WTC11 (cell line): Measurements from ENCODE around the gene RSPH1. TPM values are rescaled to one million over a fixed set of nuclear protein-coding genes. Genes with fewer than 3 reads are reported as not detected.

Source experiments
- ATAC-seq: fragments of 200-7000 bp; cut with Tn5 transposase; 2 replicates; pipeline ENCODE4 v1.10.0; 2021; ENCODE audit warnings: mild to moderate bottlenecking, moderate library complexity
- CTCF ChIA-PET: fragments of 300-600 bp; sonication (Branson Sonifier 250); formaldehyde crosslinking; loops from one replicate; lab custom pipeline; 2021; ENCODE audit warnings: antibody characterized with exemption; lab: Charles Lee
- POLR2A ChIA-PET: fragments of 350-600 bp; sonication (Branson Sonifier 250); formaldehyde crosslinking; loops from one replicate; lab custom pipeline; 2021; ENCODE audit warnings: antibody characterized with exemption; lab: Charles Lee
- DNase-seq: peaks from one replicate; pipeline ENCODE4 v3.0.0; 2021; ENCODE audit warnings: low spot score
- H3K27ac Mint-ChIP-seq: 2 replicates; pipeline ENCODE4 v1.8.0; 2021; ENCODE audit warnings: mixed read lengths
- H3K27me3 Mint-ChIP-seq: 2 replicates; pipeline ENCODE4 v1.8.0; 2021; ENCODE audit warnings: low read depth, mild to moderate bottlenecking, moderate library complexity, mixed read lengths
- H3K36me3 Mint-ChIP-seq: 2 replicates; pipeline ENCODE4 v1.8.0; 2021; ENCODE audit warnings: mixed read lengths
- H3K4me1 Mint-ChIP-seq: 2 replicates; pipeline ENCODE4 v1.8.0; 2022; ENCODE audit warnings: mixed read lengths
- H3K4me3 Mint-ChIP-seq: 2 replicates; pipeline ENCODE4 v1.8.0; 2021; ENCODE audit warnings: mild to moderate bottlenecking, moderate library complexity, mixed read lengths
- H3K9me3 Mint-ChIP-seq: 2 replicates; pipeline ENCODE4 v1.8.0; 2021; ENCODE audit warnings: mixed read lengths
- AFF4 ChIP-seq: sonication (generic); formaldehyde crosslinking; IDR thresholded peaks from 2 replicates; pipeline ENCODE4 v1.8.1; 2023; ENCODE audit warnings: mild to moderate bottlenecking, missing genetic modification reagents, borderline replicate concordance
- ATF1 ChIP-seq: sonication (generic); formaldehyde crosslinking; IDR thresholded peaks from 2 replicates; pipeline ENCODE4 v1.8.1; 2023; ENCODE audit warnings: mild to moderate bottlenecking, moderate library complexity, missing genetic modification reagents
- ATF6 ChIP-seq: sonication (generic); formaldehyde crosslinking; IDR thresholded peaks from 2 replicates; pipeline ENCODE4 v1.8.1; 2023; ENCODE audit warnings: mild to moderate bottlenecking, missing genetic modification reagents
- CDX4 ChIP-seq: fragments of 250-450 bp; sonication (Bioruptor Pico); IDR thresholded peaks from 2 replicates; pipeline ENCODE4 v1.9.0; 2021; ENCODE audit warnings: moderate library complexity, mild to moderate bottlenecking, inconsistent platforms, borderline replicate concordance
- CREM ChIP-seq: sonication (generic); formaldehyde crosslinking; IDR thresholded peaks from 2 replicates; pipeline ENCODE4 v1.8.1; 2022; ENCODE audit warnings: mild to moderate bottlenecking, missing genetic modification reagents, moderate library complexity
- ELF4 ChIP-seq: sonication (generic); formaldehyde crosslinking; IDR thresholded peaks from 2 replicates; pipeline ENCODE4 v1.8.1; 2022; ENCODE audit warnings: low read depth, mild to moderate bottlenecking, moderate library complexity, missing genetic modification reagents
- ETV6 ChIP-seq: sonication (generic); formaldehyde crosslinking; IDR thresholded peaks from 2 replicates; pipeline ENCODE4 v1.8.1; 2022; ENCODE audit warnings: mild to moderate bottlenecking, missing genetic modification reagents
- FOXJ3 ChIP-seq: sonication (generic); formaldehyde crosslinking; IDR thresholded peaks from 2 replicates; pipeline ENCODE4 v1.9.0; 2021; ENCODE audit warnings: missing genetic modification reagents, mild to moderate bottlenecking, borderline replicate concordance
- MLX ChIP-seq: sonication (generic); formaldehyde crosslinking; IDR thresholded peaks from 2 replicates; pipeline ENCODE4 v1.8.1; 2023; ENCODE audit warnings: mild to moderate bottlenecking, missing genetic modification reagents, moderate library complexity
- OVOL2 ChIP-seq: fragments of 250-450 bp; sonication (Bioruptor Pico); IDR thresholded peaks from 2 replicates; pipeline ENCODE4 v1.9.0; 2021; ENCODE audit warnings: mild to moderate bottlenecking, borderline replicate concordance
- RORB ChIP-seq: fragments of 250-450 bp; sonication (Bioruptor Pico); IDR thresholded peaks from 2 replicates; pipeline ENCODE4 v1.9.0; 2021; ENCODE audit warnings: mild to moderate bottlenecking
- SMAD3 ChIP-seq: sonication (generic); formaldehyde crosslinking; IDR thresholded peaks from 2 replicates; pipeline ENCODE4 v1.8.0; 2022; ENCODE audit warnings: missing genetic modification reagents, mild to moderate bottlenecking, borderline replicate concordance
- ZBTB43 ChIP-seq: sonication (generic); formaldehyde crosslinking; IDR thresholded peaks from 2 replicates; pipeline ENCODE4 v1.8.1; 2023; ENCODE audit warnings: mild to moderate bottlenecking, missing genetic modification reagents
- ZNF121 ChIP-seq: sonication (generic); formaldehyde crosslinking; IDR thresholded peaks from 2 replicates; pipeline ENCODE4 v1.8.0; 2023; ENCODE audit warnings: missing genetic modification reagents
- ZNF138 ChIP-seq: sonication (generic); formaldehyde crosslinking; conservative IDR thresholded peaks from 2 replicates; pipeline ENCODE4 v1.8.1; 2022; ENCODE audit warnings: mild to moderate bottlenecking, moderate library complexity, missing genetic modification reagents
- ZNF281 ChIP-seq: sonication (generic); formaldehyde crosslinking; IDR thresholded peaks from 2 replicates; pipeline ENCODE4 v1.8.0; 2023; ENCODE audit warnings: mild to moderate bottlenecking, missing genetic modification reagents
- ZNF396 ChIP-seq: fragments of 250-450 bp; sonication (Bioruptor Pico); IDR thresholded peaks from 2 replicates; pipeline ENCODE4 v1.8.0; 2021; ENCODE audit warnings: mild to moderate bottlenecking, moderate library complexity, borderline replicate concordance
- ZNF416 ChIP-seq: fragments of 250-450 bp; sonication (Bioruptor Pico); IDR thresholded peaks from 2 replicates; pipeline ENCODE4 v1.9.0; 2021; ENCODE audit warnings: mild to moderate bottlenecking, inconsistent platforms
- ZSCAN18 ChIP-seq: fragments of 250-450 bp; sonication (Bioruptor Pico); IDR thresholded peaks from 2 replicates; pipeline ENCODE4 v2.1.2; 2022; ENCODE audit warnings: mild to moderate bottlenecking, moderate library complexity
- total RNA-seq: library from RNA; stranded (reverse); gene quantifications from 3 replicates; pipeline ENCODE4 v1.2.3, GENCODE V29; 2021

The RSPH1 gene
- total RNA-seq, 1 experiment from 2014 or later, result 0.11 TPM

GRCh38 chr21:42447182-42447581 is 48.8 kb downstream of the RSPH1 start:
- peaks cover 12% of the 10 kb centered on the region for H3K4me1 Mint-ChIP-seq
- no peaks in the 10 kb centered on the region; the same call in 1 of the 2 replicates for H3K27me3 Mint-ChIP-seq
- ChIA-PET CTCF (no interaction called here), POLR2A (no interaction called here)
- no peak for ATAC-seq
- TF ChIP-seq ATF1 (CRISPR knock-in tag) (no peak), SMAD3 (CRISPR knock-in tag) (no peak), ATF6 (CRISPR knock-in tag) (no peak), AFF4 (CRISPR knock-in tag) (no peak), ELF4 (no peak), ZNF396 (CRISPR knock-in tag) (no peak), FOXJ3 (CRISPR knock-in tag) (no peak), ZNF281 (no peak), ETV6 (CRISPR knock-in tag) (no peak), CDX4 (CRISPR knock-in tag) (no peak), ZBTB43 (CRISPR knock-in tag) (no peak), ZSCAN18 (CRISPR knock-in tag) (no peak), ZNF138 (CRISPR knock-in tag) (no peak), MLX (no peak), CREM (CRISPR knock-in tag) (no peak), RORB (no peak), OVOL2 (CRISPR knock-in tag) (no peak), ZNF416 (no peak), ZNF121 (CRISPR knock-in tag) (no peak)
- DNase-seq, result no peak
- H3K27ac Mint-ChIP-seq, result no peak overlapping the region
- no peaks in the 10 kb centered on the region for H3K36me3 Mint-ChIP-seq
- H3K4me3 Mint-ChIP-seq, result no peak overlapping the region
- H3K9me3 Mint-ChIP-seq, result no peaks in the 10 kb centered on the region
